Retina (tissue), 1 donor: ENCODE data around the gene TEAD1.

Experiments
- DNase-seq: peaks from one replicate; pipeline ENCODE4 v3.0.0-alpha.2; 2016

Gene TEAD1

GRCh38 chr11:12818333-12819015, 144.3 kb downstream of the TEAD1 start:
- DNase-seq: no peak

DNA sequence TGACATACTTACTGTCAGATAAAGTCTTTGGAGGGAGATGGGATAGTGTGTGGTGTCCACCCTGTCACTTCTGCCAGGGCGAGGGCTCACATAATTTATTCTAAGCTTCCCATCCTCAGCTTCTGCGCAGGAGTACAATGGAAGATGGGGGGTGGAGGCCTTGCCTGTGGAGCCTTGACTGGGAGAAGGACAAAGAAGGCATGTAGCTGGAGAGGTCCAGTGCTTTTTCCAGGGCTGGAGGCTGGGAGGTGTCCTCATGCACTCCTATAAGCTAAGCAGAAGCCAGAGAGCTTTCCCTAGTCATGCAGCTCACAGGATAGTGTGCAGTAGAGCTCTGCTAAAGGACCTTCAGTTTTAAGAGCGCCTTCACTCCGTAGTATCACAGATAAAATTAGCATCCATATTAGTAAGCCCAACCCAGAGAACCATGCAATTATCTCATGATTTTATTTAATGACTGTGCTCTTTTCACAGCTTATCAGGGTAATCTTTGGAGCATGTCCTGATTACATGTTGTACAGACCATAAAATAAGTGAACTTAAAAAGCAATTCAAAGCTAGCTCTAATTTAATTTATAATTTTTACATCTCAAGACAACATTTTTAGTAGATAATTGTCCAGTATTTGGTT, 148.3 kb downstream of the TEAD1 start:
- no peak for DNase-seq

DNA sequence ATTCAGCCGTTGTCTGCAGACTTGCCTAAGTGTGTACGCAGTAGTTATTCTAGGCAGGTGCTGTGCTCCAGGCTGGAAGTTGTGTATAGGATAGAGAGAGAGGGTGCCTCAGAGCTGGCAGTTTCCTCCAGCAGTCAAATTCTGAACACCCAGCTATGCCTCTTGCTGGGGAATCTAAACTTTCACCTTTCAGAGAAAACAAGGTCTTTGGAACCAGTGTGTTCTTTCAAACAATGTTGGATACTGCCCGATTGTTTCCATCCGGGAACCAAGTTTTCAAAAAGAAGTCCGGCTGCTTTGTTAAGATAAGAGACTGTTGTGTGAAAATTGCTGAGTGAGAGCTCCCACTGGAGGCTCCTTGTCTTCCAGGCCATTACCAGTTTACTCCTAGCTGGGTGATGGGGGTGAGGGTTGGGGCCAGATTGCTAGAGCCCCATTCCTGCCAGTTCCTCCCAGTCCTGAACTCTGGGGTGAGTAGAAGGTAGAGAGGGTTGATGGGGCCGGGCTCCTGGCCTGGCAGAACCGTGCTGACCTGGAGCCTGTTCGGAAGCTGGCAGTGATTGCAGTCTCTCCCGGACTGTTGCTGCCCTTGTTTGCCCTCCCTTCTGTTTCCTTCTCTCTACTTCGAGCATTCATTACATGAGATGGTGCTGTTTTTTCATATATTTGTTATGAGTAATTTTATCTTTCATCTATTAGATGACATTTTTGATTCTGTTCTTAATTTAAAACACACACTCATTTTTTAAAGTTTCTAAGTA, 150.2 kb downstream of the TEAD1 start:
- no peak for DNase-seq

DNA sequence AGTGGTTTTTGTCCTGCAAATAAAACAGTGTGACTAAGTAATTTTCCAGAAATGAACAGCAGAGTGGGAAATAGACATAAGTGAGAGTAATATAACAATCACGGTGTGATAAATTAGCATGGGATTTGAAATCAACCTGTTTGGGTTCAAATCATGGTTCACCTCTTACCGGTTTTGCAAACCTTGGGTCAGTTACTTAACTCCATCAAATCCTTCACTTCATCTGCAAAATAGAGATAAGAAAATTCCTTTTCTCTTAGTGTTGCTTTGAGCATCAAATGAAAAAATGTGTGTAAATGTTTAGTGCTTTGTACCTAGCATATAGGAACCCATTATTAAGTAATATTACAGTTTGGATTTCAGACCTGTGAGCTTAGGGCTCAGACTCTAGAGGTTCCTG, 152.2 kb downstream of the TEAD1 start:
- DNase-seq: no peak

GRCh38 chr11:12827369-12827768, 153.1 kb downstream of the TEAD1 start:
- no peak for DNase-seq

GRCh38 chr11:12827929-12828812, 153.9 kb downstream of the TEAD1 start:
- DNase-seq: peak; percentile 79

DNA sequence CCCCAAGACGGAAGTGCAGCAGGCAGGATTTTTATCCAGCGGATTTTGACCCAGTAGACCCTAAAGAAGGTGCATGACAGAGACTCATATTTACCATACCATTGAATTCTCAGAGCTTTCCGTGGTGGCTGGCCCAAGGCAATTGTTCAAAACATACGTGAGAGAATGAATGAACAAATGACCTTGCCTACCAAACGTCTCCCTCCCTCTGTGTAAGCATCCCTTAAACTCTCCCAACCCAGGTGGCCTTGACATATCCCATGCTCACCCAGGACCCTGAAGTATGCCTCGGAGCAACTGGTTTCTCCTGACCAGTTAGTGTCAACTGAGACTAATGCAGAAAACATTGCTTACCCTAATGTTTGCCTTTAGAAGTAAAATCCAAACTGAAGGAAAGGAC, 154.9 kb downstream of the TEAD1 start:
- DNase-seq: no peak

- no peak for DNase-seq
Observed at GRCh38 chr11:12829540-12830314, 155.5 kb downstream of the TEAD1 start.

DNA sequence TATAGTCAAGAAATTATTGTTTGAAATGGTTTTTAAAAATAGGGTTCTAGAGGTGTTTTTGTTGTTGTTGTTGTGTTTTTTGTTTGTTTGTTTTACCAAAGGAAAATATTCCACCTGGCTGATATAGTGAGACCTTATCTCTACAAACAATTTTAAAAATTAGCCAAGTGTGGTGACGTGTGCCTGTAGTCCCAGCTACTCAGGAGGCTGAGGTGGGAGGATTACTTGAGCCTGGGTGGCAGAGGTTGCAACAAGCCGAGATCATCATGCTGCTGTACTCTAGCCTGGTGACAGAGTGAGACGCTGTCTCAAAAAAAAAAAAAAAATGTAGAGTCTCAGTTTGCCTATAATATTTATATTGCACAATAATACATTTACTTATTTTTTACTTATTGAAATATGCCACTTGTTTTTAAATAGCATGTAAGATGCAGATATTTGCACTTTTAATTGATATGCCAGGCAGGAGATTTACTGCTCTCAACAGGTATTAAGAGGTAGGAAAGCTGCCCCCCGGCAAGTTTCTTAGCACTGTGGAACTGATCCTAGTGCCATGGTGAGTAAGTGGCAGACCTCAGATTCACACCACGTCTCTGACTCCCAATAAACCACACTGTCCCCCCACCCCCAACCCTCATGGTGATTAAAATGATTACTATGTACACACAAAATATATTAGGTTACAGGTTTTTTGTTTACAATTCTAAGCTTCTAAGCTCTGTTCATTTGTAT, 157.4 kb downstream of the TEAD1 start:
- no peak for DNase-seq

GRCh38 chr11:12832480-12833224, 158.4 kb downstream of the TEAD1 start:
- DNase-seq: no peak

GRCh38 chr11:12834166-12834565, 159.9 kb downstream of the TEAD1 start:
- DNase-seq: no peak

DNA sequence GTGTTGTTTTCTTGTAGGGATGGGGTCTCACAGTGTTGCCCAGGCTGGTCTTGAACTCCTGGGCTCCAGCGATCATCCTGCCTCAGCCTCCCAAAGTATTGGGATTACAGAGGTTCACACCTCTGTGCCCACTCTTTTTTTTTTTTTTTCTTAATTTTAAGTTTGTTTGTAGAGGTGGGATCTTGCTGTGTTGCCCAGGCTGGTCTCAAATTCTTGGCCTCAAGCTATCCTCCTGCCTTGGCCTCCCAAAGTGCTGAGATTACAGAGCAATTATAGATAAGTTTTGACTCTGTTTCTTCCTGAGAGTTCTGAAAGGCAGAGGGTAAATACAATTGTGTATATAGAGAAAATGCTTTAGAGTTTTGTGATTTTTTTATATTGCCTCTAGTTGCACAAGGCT, 160.4 kb downstream of the TEAD1 start:
- DNase-seq: no peak

DNA sequence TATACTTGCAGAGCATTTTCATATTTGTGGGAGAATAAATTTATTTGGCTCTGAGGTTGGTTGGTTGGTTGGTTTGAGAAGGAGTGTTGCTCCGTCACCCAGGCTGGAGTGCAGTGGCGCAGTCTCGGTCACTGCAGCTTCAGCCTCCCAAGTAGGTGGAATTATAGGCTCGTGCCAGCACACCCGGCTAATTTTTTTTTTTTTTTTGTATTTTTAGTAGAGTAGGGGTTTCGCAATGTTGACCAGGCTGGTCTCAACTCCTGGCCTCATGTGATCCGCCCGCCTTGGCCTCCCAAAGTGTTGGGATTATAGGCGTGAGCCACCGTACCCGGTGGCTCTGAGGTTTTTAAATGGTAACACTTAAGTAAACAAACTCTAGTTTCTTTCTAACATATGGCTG, 161.1 kb downstream of the TEAD1 start:
- DNase-seq: no peak

DNA sequence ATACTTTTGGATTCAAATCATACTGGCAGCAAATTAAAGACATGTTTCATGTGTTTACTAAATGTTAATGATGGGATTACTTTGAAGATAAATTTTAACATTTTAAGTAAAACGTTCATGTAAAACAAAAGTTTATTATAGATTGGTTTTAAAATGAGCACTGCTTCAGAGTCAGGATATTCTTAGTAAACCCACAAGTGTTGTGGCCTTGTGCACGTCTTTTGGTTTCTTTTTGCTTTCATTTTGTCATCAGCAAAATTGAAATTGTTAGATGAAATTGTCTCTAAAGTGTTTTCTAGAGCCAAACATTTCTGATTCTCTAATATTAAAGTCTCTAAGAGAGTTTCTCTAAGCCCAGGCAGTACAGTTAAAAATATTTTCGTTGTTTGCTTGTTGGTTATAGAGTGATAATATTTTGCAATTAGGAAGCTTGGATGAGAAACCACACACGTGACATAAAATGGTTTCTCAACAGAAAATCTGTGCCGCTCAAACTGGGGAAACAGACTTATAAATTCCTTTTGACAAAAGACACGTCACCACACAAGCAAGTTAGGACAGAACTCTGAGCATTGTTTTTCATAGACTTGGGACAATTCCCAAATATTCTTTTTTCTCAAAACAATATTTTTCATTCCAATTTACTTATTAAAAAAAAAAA, 164.4 kb downstream of the TEAD1 start:
- no peak for DNase-seq

GRCh38 chr11:12840871-12841660, 166.8 kb downstream of the TEAD1 start:
- no peak for DNase-seq

GRCh38 chr11:12841946-12842630, 167.9 kb downstream of the TEAD1 start:
- peak; percentile 66 for DNase-seq

- peak; percentile 66 for DNase-seq
Observed at GRCh38 chr11:12842933-12843636, 168.9 kb downstream of the TEAD1 start.

- no peak for DNase-seq
Observed at GRCh38 chr11:12845163-12845562, 170.9 kb downstream of the TEAD1 start.
